ENCODE results near the gene RDH11.

RDH11 gene

DNA sequence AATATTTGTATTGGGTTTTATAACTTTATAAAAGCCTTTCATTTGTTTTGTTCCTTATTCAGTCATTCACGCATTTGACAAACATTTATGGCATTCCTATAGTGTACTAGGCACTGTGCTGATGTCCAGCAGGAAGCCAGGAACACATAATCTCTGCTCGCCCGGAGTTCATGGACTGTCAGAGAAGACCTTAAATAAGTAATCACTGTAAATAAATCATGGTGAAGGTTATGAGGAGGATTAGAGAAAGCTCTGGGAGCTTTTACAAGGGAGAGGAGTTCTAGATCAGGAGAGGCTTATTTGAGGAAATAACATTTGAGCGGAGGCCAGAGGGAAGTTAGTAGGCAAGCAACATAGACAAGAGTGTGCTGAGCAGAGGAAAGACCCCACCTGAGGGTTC lies 1.4 kb upstream of the RDH11 start:
- ChIA-PET POLR2A (interaction anchor here (1.6 kb wide), 1 partner anchor 23 kb away, joined by 4 read pairs; no protein-coding TSS in a partner anchor), CTCF (no interaction called here)
- no peak for TF ChIP-seq L3MBTL2 (conservative IDR thresholded peaks at IDR 0.05)
- no peak for TF ChIP-seq LEF1 (IDR thresholded peaks at IDR 0.05; ENCODE audit: borderline replicate concordance)
- no peak for TF ChIP-seq FOXM1 (IDR thresholded peaks at IDR 0.05; ENCODE audit: borderline replicate concordance)
- TF ChIP-seq, protein P1, sequence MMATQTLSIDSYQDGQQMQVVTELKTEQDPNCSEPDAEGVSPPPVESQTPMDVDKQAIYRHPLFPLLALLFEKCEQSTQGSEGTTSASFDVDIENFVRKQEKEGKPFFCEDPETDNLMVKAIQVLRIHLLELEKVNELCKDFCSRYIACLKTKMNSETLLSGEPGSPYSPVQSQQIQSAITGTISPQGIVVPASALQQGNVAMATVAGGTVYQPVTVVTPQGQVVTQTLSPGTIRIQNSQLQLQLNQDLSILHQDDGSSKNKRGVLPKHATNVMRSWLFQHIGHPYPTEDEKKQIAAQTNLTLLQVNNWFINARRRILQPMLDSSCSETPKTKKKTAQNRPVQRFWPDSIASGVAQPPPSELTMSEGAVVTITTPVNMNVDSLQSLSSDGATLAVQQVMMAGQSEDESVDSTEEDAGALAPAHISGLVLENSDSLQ (IDR thresholded peaks at IDR 0.05) = peak; percentile 53
- TF ChIP-seq ARNT (IDR thresholded peaks at IDR 0.05) = no peak
- no peak for DNase-seq (ENCODE audit: extremely low spot score)

DNA sequence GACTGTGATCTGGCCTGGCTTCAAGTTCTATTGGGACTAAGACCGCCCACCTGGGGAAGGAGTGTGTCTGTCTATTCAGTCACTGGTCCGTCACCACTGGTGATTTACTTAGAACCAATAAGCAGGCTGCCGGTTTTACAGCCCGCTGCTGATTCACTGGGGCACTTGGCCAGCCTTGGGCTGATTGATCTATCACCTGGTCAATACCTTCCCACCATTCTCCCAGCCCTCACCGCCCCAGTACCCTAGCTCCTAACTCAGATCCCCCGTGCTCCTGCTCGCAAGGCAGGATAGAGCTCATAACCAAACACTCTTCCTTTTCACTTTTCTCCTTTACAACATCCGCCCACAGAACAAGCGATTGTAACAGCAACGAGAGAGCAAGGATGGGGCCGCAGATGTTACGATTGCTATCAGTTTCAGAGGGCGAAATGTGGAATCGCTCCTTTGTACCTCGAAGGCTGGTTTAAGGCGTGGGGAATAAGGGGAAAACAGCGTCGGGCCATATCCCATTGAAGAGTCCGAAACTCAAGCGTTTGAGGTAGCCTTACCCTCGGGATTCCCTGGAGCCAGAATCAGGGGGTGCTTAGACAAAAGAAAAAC lies 672 bp downstream of the RDH11 start:
- DNase-seq (ENCODE audit: extremely low spot score) = peak; percentile 78
- TF ChIP-seq FOXM1 (IDR thresholded peaks at IDR 0.05; ENCODE audit: borderline replicate concordance) (no peak), SP1 (IDR thresholded peaks at IDR 0.05) (no peak)
- TF ChIP-seq, protein P1 (IDR thresholded peaks at IDR 0.05) = peak; percentile 89
- POLR2A ChIA-PET = interaction anchor here (0.6 to 2.1 kb wide), 19 partner anchors 8 to 335 kb away, joined by 3 to 29 read pairs (median 5); partner anchors contain the start of genes ARG2, ATP6V1D, EIF2S1 and PIGH
- CTCF ChIA-PET = interaction anchor here (0.8 to 2.5 kb wide), 4 partner anchors 8 to 182 kb away, joined by 3 to 13 read pairs (median 4); no protein-coding TSS in a partner anchor

DNA sequence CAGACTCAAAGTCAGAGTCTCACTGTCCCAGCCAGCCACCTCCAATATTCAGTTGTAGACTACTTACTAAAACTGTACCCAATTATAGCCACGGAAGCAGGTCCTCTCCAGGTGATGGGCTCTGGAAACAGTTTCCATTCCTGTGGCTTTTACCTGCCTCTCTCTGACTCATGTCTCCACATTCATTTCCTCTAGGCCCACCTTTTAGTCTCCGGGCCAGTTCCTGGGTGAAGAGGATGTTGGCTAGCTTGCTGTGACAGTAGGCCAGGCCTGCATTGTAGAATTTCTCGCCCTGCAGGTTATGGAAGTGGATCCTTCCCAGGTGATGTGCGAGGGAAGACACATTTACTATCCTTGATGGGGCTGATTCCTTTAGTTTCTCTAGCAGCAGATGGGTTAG lies 5.6 kb downstream of the RDH11 start:
- ChIA-PET CTCF (no interaction called here), POLR2A (interaction anchor here (1.5 kb wide), 1 partner anchor 8 kb away, joined by 4 read pairs; no protein-coding TSS in a partner anchor)
- TF ChIP-seq L3MBTL2 (conservative IDR thresholded peaks at IDR 0.05) (no peak), ARNT (IDR thresholded peaks at IDR 0.05) (no peak), FOXA1 (IDR thresholded peaks at IDR 0.05) (no peak), SUZ12 (IDR thresholded peaks at IDR 0.05) (no peak), CTBP1 (IDR thresholded peaks at IDR 0.05; ENCODE audit: borderline replicate concordance) (no peak), TARDBP (IDR thresholded peaks at IDR 0.05) (no peak)

DNA sequence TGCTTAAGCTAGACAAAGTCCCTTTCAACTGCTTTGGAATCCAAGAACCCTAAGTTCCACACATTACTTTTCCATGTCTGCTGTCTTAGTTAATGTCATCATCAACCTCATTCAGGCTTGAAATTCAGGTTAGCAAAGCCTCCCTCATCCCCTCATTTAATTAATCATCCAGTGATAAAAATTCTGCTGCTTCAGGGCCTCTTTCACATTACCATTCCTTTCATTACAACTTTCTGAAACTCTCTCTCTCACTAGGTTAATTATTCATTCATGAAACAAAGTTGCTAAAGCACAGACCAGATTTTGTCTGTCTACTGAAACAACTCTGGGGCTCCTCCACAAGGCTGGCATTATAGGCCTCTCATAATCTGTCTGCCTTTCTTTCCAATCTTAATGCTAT lies 11.7 kb downstream of the RDH11 start:
- POLR2A ChIA-PET = interaction anchor here (1.1 kb wide), 1 partner anchor 11 kb away, joined by 5 read pairs; the partner anchor contains the start of gene RDH11
- TF ChIP-seq BHLHE40 (IDR thresholded peaks at IDR 0.05; ENCODE audit: borderline replicate concordance) = no peak
- TF ChIP-seq, protein P1 (IDR thresholded peaks at IDR 0.05) = no peak
- TF ChIP-seq HDGF (IDR thresholded peaks at IDR 0.05; ENCODE audit: borderline replicate concordance) = no peak
- TF ChIP-seq ARNT (IDR thresholded peaks at IDR 0.05) = no peak
- TF ChIP-seq TARDBP (IDR thresholded peaks at IDR 0.05) = no peak
- no peak for TF ChIP-seq SP1 (IDR thresholded peaks at IDR 0.05)
- TF ChIP-seq NFRKB (IDR thresholded peaks at IDR 0.05) = no peak
- no peak for TF ChIP-seq SUZ12 (IDR thresholded peaks at IDR 0.05)
- TF ChIP-seq L3MBTL2 (conservative IDR thresholded peaks at IDR 0.05) = no peak
- no peak for TF ChIP-seq ZNF384 (IDR thresholded peaks at IDR 0.05)
- no peak for TF ChIP-seq ELF4 (IDR thresholded peaks at IDR 0.05)
- no peak for TF ChIP-seq LEF1 (IDR thresholded peaks at IDR 0.05; ENCODE audit: borderline replicate concordance)
- TF ChIP-seq FOXK2 (IDR thresholded peaks at IDR 0.05) = no peak
- TF ChIP-seq CTBP1 (IDR thresholded peaks at IDR 0.05; ENCODE audit: borderline replicate concordance) = no peak
- no peak for TF ChIP-seq FOXM1 (IDR thresholded peaks at IDR 0.05; ENCODE audit: borderline replicate concordance)
- no peak for DNase-seq (ENCODE audit: extremely low spot score)
- CTCF ChIA-PET = no interaction called here

More for the DNA sequence above, 5.6 kb downstream of the RDH11 start:
- no peak for DNase-seq (ENCODE audit: extremely low spot score)

DNA sequence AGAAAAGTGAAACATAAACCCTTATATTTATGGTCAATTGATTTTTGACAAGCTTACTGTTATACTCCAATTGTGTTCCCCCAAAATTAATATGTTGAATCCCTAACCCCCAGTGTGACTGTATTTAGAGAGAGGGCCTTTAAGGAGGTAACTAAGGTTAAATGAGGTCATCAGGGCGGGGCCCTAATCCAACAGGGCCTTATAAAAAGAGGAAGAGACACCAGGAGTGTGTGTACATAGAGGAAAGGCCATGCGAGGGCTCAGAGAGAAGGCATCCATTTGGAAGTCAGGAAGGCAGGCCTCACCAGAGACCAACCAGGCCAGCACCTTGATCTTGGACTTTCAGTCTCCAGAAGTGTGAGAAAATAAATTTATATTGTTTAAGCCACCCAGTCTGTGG lies 14.6 kb downstream of the RDH11 start:
- DNase-seq (ENCODE audit: extremely low spot score) = no peak
- ChIA-PET CTCF (no interaction called here), POLR2A (interaction anchor here (2.4 kb wide), 1 partner anchor 15 kb away, joined by 9 read pairs; the partner anchor contains the start of gene RDH11)
- TF ChIP-seq TARDBP (IDR thresholded peaks at IDR 0.05) = no peak
- no peak for TF ChIP-seq HDGF (IDR thresholded peaks at IDR 0.05; ENCODE audit: borderline replicate concordance)
- TF ChIP-seq ZNF384 (IDR thresholded peaks at IDR 0.05) = no peak
- TF ChIP-seq FOXK2 (IDR thresholded peaks at IDR 0.05) = no peak
- TF ChIP-seq NFRKB (IDR thresholded peaks at IDR 0.05) = no peak
- TF ChIP-seq SP1 (IDR thresholded peaks at IDR 0.05) = no peak
- TF ChIP-seq L3MBTL2 (conservative IDR thresholded peaks at IDR 0.05) = no peak

DNA sequence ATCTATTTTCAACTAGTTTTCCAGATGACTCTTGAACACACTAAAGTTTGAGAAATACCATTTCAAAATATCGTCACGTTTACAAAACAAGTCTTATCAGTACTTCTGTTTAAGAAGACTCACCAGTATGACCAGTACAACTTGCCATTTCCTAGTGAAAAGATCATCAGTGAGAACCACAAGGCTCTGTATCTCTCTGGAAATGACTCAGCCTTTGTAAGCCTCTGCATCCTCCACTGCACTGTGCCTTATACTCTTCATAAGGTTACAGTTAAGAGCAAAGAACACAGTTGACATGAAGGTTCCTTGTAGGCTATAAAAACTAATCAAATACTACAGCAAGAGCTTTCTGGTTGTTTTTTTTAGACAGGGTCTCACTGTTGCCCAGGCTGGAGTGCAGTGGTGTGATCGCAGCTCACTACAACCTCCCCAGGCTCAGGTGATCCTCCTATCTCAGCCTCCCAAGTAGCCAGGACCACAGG lies 15.4 kb downstream of the RDH11 start:
- no peak for DNase-seq (ENCODE audit: extremely low spot score)
- POLR2A ChIA-PET = interaction anchor here (2.4 kb wide), 1 partner anchor 15 kb away, joined by 9 read pairs; the partner anchor contains the start of gene RDH11
- TF ChIP-seq CTBP1 (IDR thresholded peaks at IDR 0.05; ENCODE audit: borderline replicate concordance) (no peak), SP1 (IDR thresholded peaks at IDR 0.05) (no peak), FOXK2 (IDR thresholded peaks at IDR 0.05) (no peak)
- CTCF ChIA-PET = no interaction called here

DNA sequence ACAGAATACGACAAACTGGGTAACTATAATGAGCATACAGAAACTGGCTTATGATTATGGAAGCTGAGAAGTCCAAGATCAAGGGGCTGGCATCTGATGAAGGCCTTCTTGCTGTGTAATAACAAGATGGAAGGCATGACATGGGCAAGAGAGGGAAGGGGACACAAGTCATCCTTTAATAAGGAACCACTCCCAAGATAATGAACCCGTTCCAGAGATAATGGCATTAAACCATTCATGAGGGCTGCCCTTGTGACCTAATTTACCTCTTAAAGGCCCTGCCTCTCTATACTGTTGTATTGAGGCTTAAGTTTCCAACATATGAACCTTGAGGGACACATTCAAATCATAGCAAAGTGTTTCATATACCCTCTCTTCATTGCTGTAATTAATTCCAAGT lies 16.6 kb downstream of the RDH11 start:
- no peak for DNase-seq (ENCODE audit: extremely low spot score)
- POLR2A ChIA-PET = interaction anchor here (2.0 kb wide), 1 partner anchor 16 kb away, joined by 12 read pairs; the partner anchor contains the start of gene RDH11
- CTCF ChIA-PET = no interaction called here
- no peak for TF ChIP-seq L3MBTL2 (conservative IDR thresholded peaks at IDR 0.05)
- no peak for TF ChIP-seq LEF1 (IDR thresholded peaks at IDR 0.05; ENCODE audit: borderline replicate concordance)
- TF ChIP-seq FOXK2 (IDR thresholded peaks at IDR 0.05) = no peak
- no peak for TF ChIP-seq SUZ12 (IDR thresholded peaks at IDR 0.05)
- TF ChIP-seq HDGF (IDR thresholded peaks at IDR 0.05; ENCODE audit: borderline replicate concordance) = no peak
- no peak for TF ChIP-seq TARDBP (IDR thresholded peaks at IDR 0.05)
- no peak for TF ChIP-seq BHLHE40 (IDR thresholded peaks at IDR 0.05; ENCODE audit: borderline replicate concordance)
- TF ChIP-seq NFRKB (IDR thresholded peaks at IDR 0.05) = no peak
- TF ChIP-seq ARNT (IDR thresholded peaks at IDR 0.05) = no peak
